Gastrocnemius medialis (tissue), 4 donors: ENCODE data around the gene KLHDC9. TPM values are rescaled to one million over a fixed set of nuclear protein-coding genes. Genes with fewer than 3 reads are reported as not detected.
A peak's percentile ranks its signal among the peaks of the same experiment; 100 is the strongest.

Experiments
- ATAC-seq, 2 donors: fragments of 150-250 bp; one replicate each; pipeline ENCODE4 v1.9.1; 2016
- DNase-seq, 2 donors: peaks; one replicate each; pipeline ENCODE4 v3.0.0-alpha.2; 2019
- H3K27ac ChIP-seq, 4 donors: fragments of 200-600 bp; sonication (generic); 1 replicate in 1 of 4; 2 replicates in 3 of 4; pipeline ENCODE4 v1.5.1; 2016 to 2018; ENCODE audit warnings: mild to moderate bottlenecking in 2 of 4, moderate library complexity in 1 of 4
- H3K27me3 ChIP-seq, 3 donors: fragments of 200-600 bp; sonication (generic) in 2 of 3; 1 replicate in 1 of 3; 2 replicates in 2 of 3; pipeline versions ENCODE4 v1.5.1 to v1.6.0; 2016 to 2019; ENCODE audit warnings: mild to moderate bottlenecking in 1 of 3, moderate library complexity in 1 of 3
- H3K36me3 ChIP-seq, 2 donors: fragments of 200-600 bp; sonication (generic) in 1 of 2; one replicate each; pipeline ENCODE4 v1.5.1; 2017 to 2018
- H3K4me1 ChIP-seq, 2 donors: fragments of 200-600 bp; sonication (generic) in 1 of 2; one replicate each; pipeline ENCODE4 v1.5.1; 2016 to 2017; ENCODE audit warnings: mild to moderate bottlenecking in 2 of 2
- H3K4me3 ChIP-seq, 4 donors: fragments of 200-600 bp; sonication (generic) in 3 of 4; 1 replicate in 1 of 4; 2 replicates in 3 of 4; pipeline ENCODE4 v1.5.1; 2016 to 2019; ENCODE audit warnings: mild to moderate bottlenecking in 2 of 4
- H3K9me3 ChIP-seq, 3 donors: fragments of 200-600 bp; sonication (generic) in 2 of 3; 1 replicate in 1 of 3; 2 replicates in 2 of 3; pipeline ENCODE4 v1.5.1; 2016 to 2019
- CTCF ChIP-seq, 5 experiments: fragments of 450-650 bp in 3 of 5; fragments of 200-600 bp in 2 of 5; sonication (generic) in 2 of 5; IDR thresholded peaks in 4 of 5; conservative IDR thresholded peaks in 1 of 5; 1 replicate in 4 of 5; 2 replicates in 1 of 5; pipeline ENCODE4 v1.5.1; 2016 to 2019; ENCODE audit warnings: antibody characterized with exemption in 5 of 5, mild to moderate bottlenecking in 3 of 5, moderate library complexity in 3 of 5
- POLR2A ChIP-seq, 2 donors: fragments of 450-650 bp; IDR thresholded peaks; one replicate each; pipeline ENCODE4 v1.6.1; 2017; ENCODE audit warnings: antibody characterized with exemption in 2 of 2, mild to moderate bottlenecking in 2 of 2, moderate library complexity in 2 of 2
- in situ Hi-C, 4 donors: fragments of 200-750 bp; cut with MboI; loops; one replicate each; pipeline versions ENCODE4 v1.15.0 to v1.8.0; 2017; ENCODE audit warnings: low sequenced_read_pairs in 4 of 4
- intact Hi-C: fragments of 100-400 bp; cut with DNase I; formaldehyde crosslinking; loops from one replicate; pipeline ENCODE4 v1.15.1; 2023; ENCODE audit warnings: low total_unique reads
- total RNA-seq, 4 donors: library from RNA; depleted of rRNA; stranded (reverse); fragments of >200 nt; gene quantifications; one replicate each; pipeline versions ENCODE4 v1.1.0 to v1.2.3, GENCODE V29; 2016

KLHDC9 gene, protein sequence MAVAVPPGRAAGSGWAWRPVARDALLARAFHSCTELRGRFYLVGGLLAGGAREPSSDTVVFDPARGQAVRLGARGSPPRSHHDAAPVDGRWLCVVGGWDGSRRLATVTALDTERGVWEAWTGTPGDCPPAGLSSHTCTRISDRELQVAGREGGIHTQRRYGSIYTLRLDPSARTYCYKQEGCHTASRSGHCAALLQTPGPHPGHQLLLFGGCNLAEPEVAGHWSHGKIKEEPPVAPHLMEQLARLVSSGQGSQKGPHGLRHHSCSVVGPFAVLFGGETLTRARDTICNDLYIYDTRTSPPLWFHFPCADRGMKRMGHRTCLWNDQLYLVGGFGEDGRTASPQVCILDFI
- total RNA-seq = 1 to 10 TPM in 2 of 4 donors, under 1 TPM in 2; 0.89 to 2.4 (median 1.3) TPM

- no peak for TF ChIP-seq CTCF (IDR thresholded peaks at IDR 0.05 in 4 of 5, conservative IDR thresholded peaks at IDR 0.05 in 1 of 5)
- TF ChIP-seq POLR2A (IDR thresholded peaks at IDR 0.05) = no peak
- peak; percentile 28 to 68 for DNase-seq
- Histone ChIP-seq H3K4me3 (peak within 1 kb of the TSS; percentile 62 to 80 (median 66)), H3K36me3 (peaks cover 0 to 28% of the 10 kb centered on the region in 2 donors), H3K27me3 (no peaks in the 10 kb centered on the region), H3K27ac (peak within 1 kb of the TSS; percentile 62 to 74 (median 68)), H3K4me1 (peaks cover 5 to 19% of the 10 kb centered on the region in 2 donors), H3K9me3 (no peaks in the 10 kb centered on the region)
- intact Hi-C loops (loop anchor here (10.0 kb wide), 1 partner anchor 264 kb away; no protein-coding TSS in a partner anchor), in situ Hi-C loops (loop anchor here in 2 of 4 donors (10.0 kb wide), 1 partner anchor 104 kb away; no protein-coding TSS in a partner anchor)
- peak; percentile 70 to 84 for ATAC-seq
Measured at GRCh38 chr1:161098210-161099068, at the start of gene KLHDC9. KLHDC9 (plus strand) TSS chr1:161098361; CDS start chr1:161098536, 175 bp downstream.

DNA sequence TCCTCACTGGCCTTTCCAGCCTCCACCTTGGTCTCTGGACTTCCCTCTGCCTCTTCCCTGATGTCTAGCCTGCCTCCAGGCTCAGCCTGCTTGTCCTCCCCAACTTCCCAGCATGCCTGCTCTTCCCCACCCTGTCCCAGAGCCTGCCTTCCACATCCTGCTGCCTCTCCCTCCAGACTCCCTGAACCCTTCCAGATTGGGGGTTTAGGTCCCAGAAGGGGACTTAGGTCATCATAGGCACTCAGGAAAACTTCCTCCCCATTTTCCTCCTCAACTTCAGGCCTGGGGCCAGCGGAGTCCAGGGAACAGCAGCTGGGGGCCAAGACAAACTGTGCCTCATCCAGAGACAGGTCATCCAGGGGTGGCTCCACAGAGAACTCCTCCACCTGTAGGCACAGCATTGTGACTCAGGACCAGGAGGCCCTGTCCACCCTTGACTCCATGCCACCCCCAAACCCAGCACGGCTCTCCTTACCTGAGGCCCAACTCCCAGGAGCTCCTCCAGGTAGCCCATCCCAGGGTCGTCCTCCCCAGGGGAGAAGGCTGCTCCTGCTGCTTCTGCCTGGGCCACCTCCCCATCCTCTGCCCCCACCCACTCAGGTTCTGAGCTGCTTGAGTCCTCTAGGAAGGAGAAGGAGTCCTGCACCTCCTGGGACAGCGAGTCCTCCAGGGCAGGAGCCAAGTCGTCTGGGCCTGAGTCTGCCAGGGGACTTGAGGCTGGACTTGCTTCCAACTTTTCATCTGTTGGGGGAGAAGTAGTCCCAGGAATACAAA, 49.0 kb upstream of the KLHDC9 start:
- Histone ChIP-seq H3K27ac (no peak overlapping the region), H3K4me3 (no peak overlapping the region), H3K4me1 (peaks cover 10 to 12% of the 10 kb centered on the region in 2 donors), H3K27me3 (peaks cover 0 to 3% (median 0%) of the 10 kb centered on the region in 3 donors), H3K36me3 (no peaks in the 10 kb centered on the region), H3K9me3 (no peaks in the 10 kb centered on the region)
- in situ Hi-C loops (loop anchor here in 1 of 4 donors (10.0 kb wide), 1 partner anchor 106 kb away; the partner anchor contains the start of genes UFC1 and USP21), intact Hi-C loops (no loop called here)
- TF ChIP-seq CTCF (IDR thresholded peaks at IDR 0.05 in 4 of 5, conservative IDR thresholded peaks at IDR 0.05 in 1 of 5) = no peak
- TF ChIP-seq POLR2A (IDR thresholded peaks at IDR 0.05) = no peak
- no peak for DNase-seq
- ATAC-seq = no peak

DNA sequence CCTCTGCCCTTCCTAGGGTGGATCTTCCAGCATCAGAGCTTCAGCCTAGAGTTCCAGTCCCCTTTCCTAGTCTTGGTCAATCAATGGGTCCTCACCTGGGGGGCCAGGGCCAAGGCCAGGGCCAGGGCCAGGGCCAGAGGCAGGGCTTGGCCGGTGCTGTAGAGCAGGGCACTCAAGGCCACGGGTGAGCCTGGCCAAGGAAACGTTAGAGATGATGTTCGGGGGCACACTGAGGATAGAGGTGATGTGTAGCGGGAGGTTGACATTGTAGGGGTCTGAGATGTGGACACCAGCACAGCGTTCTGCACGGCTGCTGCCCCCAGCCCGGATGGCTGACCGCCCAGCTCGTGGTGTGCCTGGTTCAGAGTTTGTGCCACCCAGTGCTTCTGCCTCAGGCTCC, 46.9 kb upstream of the KLHDC9 start:
- H3K4me3 ChIP-seq = no peak overlapping the region
- intact Hi-C loops (no loop called here), in situ Hi-C loops (no loop called here)
- no peak overlapping the region for H3K27ac ChIP-seq
- peaks cover 5 to 6% of the 10 kb centered on the region in 2 donors for H3K4me1 ChIP-seq
- H3K9me3 ChIP-seq = no peaks in the 10 kb centered on the region
- ATAC-seq (no peak), DNase-seq (no peak)
- TF ChIP-seq CTCF (IDR thresholded peaks at IDR 0.05 in 4 of 5, conservative IDR thresholded peaks at IDR 0.05 in 1 of 5) = no peak
- H3K36me3 ChIP-seq = no peaks in the 10 kb centered on the region
- peaks cover 0 to 13% (median 6%) of the 10 kb centered on the region in 3 donors for H3K27me3 ChIP-seq

- TF ChIP-seq CTCF (IDR thresholded peaks at IDR 0.05 in 4 of 5, conservative IDR thresholded peaks at IDR 0.05 in 1 of 5) = no peak
- TF ChIP-seq POLR2A (IDR thresholded peaks at IDR 0.05) = no peak
- H3K4me3 ChIP-seq = no peak overlapping the region
- peaks cover 0 to 16% (median 6%) of the 10 kb centered on the region in 3 donors for H3K27me3 ChIP-seq
- no peak overlapping the region for H3K27ac ChIP-seq
- no peaks in the 10 kb centered on the region for H3K36me3 ChIP-seq
- intact Hi-C loops = no loop called here
- H3K4me1 ChIP-seq = no peaks in the 10 kb centered on the region
- in situ Hi-C loops = no loop called here
- ATAC-seq (no peak), DNase-seq (no peak)
- H3K9me3 ChIP-seq = no peaks in the 10 kb centered on the region
Measured at GRCh38 chr1:161052899-161053298, 45.3 kb upstream of the KLHDC9 start.
